Measurements from ENCODE around the gene AGRN. TPM values are rescaled to one million over a fixed set of nuclear protein-coding genes. Genes with fewer than 3 reads are reported as not detected.
"Not testable (repeated sequence)": the region's sequence is repeated elsewhere in the genome, so short reads cannot be mapped to it uniquely, and the experiment has no call there.

The AGRN gene
- total RNA-seq, 4 donors from 2014 or later = 20.0 to 35.8 (median 32.0) TPM

DNA sequence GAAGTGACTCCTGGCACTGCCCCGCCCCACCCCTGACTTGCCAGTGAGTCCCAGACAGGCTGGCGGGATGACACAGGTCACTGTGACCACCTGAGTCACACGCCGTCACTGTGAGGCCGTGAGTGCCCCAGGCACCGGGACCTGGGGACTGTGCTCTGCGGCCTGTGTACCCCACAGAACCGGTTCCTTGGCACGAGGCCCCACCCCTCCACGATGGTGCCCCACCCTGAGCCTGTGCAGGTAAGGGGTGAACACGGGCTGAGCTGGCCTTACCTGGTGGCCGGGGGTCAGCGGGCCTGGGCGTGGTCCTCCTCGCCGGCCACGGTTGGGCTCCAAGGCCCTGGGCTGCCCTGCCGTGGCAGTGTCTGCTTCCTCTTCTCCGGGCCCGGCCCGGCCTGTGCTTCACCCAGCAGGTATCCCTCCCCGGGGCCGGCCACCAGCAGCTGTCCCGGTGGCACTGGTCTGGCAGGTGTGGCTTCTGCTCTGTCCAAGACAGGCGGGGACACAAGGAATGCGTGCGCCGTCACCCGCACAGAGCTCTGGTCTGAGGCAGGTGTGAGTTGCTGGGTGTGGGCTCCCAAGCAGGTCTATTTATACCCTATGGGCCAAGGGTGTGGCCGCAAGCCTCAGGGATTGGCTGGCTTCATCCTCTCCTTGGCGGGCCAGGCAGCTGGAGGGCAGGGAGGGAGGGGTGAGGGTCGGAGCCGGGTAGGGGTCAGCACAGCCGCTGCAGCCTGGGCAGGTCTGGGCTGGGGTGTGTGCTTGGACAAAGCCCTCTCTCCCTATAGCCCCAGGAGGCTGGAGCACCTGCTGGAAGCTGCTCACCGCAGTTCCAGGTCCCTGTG is 54.0 kb downstream of the AGRN start, which contains the start of gene RNF223:
TSS of gene RNF223 (minus strand) at position 564 of the 845 bp plus-strand sequence. CDS start 1,740 bp downstream, outside the sequence.
- Histone ChIP-seq H3K36me3 (no peaks in the 10 kb centered on the region), H3K9me3 (no peaks in the 10 kb centered on the region), H3K4me1 (peaks cover 13 to 48% (median 13%) of the 10 kb centered on the region in 3 donors), H3K4me3 (peak within 1 kb of the TSS; percentile 21 to 45 (median 38)), H3K27ac (peak within 1 kb of the TSS; percentile 81 to 89 (median 82)), H3K27me3 (peaks cover 0 to 71% (median 2%) of the 10 kb centered on the region in 4 donors)
- intact Hi-C loops (cut with DNase I) = no loop called here
- 20 to 60% methylated on average over 1 to 6 of the region's 35 CpGs for WGBS, 2 donors
- no peak for DNase-seq
- TF ChIP-seq, protein P1, sequence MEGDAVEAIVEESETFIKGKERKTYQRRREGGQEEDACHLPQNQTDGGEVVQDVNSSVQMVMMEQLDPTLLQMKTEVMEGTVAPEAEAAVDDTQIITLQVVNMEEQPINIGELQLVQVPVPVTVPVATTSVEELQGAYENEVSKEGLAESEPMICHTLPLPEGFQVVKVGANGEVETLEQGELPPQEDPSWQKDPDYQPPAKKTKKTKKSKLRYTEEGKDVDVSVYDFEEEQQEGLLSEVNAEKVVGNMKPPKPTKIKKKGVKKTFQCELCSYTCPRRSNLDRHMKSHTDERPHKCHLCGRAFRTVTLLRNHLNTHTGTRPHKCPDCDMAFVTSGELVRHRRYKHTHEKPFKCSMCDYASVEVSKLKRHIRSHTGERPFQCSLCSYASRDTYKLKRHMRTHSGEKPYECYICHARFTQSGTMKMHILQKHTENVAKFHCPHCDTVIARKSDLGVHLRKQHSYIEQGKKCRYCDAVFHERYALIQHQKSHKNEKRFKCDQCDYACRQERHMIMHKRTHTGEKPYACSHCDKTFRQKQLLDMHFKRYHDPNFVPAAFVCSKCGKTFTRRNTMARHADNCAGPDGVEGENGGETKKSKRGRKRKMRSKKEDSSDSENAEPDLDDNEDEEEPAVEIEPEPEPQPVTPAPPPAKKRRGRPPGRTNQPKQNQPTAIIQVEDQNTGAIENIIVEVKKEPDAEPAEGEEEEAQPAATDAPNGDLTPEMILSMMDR (IDR thresholded peaks at IDR 0.05) = no peak
- peak in 2 of 4 donors; percentile 58 to 66 for TF ChIP-seq POLR2A (IDR thresholded peaks at IDR 0.05)

DNA sequence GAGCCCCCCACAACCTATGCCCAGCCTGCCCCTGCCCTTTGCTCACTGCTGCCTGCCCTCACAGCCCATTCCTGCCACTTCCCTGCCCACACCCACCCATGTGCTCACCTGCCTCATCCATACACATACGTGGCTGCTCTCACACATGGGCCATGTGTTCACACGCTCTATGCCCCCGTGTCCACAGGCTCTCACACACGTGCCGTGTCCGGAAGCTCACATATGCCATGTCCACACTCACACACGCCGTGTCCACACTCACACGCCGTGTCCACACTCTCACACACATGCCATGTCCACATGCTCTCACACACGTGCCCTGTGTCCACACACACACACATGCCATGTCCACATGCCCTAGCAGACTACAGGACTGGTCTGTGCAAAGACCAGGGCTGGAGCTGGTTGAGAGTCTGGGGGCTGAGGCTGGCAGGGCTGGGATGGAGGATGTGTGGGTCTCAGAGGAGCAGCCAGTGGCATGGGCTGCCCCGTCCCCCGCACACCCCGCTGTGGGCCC is 54.8 kb downstream of the AGRN start:
- TF ChIP-seq, protein P1 (IDR thresholded peaks at IDR 0.05) = no peak
- TF ChIP-seq POLR2A (IDR thresholded peaks at IDR 0.05) = no peak
- H3K9me3 ChIP-seq = no peaks in the 10 kb centered on the region
- DNase-seq = no peak
- peaks cover 0 to 71% (median 0%) of the 10 kb centered on the region in 4 donors for H3K27me3 ChIP-seq
- H3K4me3 ChIP-seq = peak overlapping the region in 1 of 4 donors; percentile 44
- H3K4me1 ChIP-seq = peaks cover 12 to 47% (median 19%) of the 10 kb centered on the region in 3 donors
- intact Hi-C loops (cut with DNase I) = no loop called here
- peak overlapping the region; percentile 81 to 89 (median 82) for H3K27ac ChIP-seq
- WGBS, 2 donors = 58 to 72% methylated on average over 11 to 13 of the region's 14 CpGs
- H3K36me3 ChIP-seq = no peaks in the 10 kb centered on the region

DNA sequence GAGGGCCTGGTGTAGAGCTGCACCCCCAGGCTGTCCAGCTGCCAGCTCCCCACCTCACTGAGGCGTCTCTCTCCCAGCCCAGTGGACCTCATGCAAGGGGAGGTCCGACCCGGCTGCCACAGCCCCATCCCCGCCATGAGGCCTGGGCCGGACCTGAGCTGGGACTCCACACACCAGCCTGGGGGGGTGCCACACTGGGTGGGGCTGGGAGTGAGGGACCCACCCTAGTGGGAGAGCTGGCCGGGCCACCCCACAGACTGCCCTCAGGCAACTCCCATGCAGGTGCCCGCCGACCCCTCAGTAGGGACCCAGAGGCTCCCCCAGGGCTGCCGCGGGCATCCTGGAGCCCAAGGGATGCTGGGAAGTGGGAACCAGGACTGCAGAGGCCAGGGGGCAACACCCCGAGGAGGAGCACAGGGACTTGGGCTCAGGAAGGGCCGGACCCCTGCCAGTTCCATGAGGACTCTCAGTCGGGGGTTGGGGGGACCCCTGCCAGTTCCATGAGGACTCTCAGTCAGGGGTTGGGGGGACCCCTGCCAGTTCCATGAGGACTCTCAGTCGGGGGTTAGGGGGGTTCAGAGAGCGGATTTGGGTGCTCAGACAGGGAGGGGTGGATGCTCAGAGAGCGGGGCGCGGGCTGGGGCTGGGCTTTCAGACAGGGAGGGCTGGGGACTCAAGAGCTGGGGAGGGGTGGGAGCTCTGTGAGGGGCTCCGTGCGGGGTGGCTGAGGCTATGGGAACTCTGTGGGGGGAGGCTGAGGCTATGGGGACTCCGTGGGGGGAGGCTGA is 55.4 kb downstream of the AGRN start:
- Histone ChIP-seq H3K27me3 (peaks cover 0 to 71% (median 0%) of the 10 kb centered on the region in 4 donors), H3K9me3 (no peaks in the 10 kb centered on the region), H3K36me3 (no peaks in the 10 kb centered on the region), H3K4me1 (peaks cover 18 to 47% (median 25%) of the 10 kb centered on the region in 3 donors), H3K27ac (peak overlapping the region; percentile 81 to 89 (median 82)), H3K4me3 (no peak overlapping the region)
- intact Hi-C loops (cut with DNase I) = no loop called here
- DNase-seq = no peak
- no peak for TF ChIP-seq POLR2A (IDR thresholded peaks at IDR 0.05)
- TF ChIP-seq, protein P1 (IDR thresholded peaks at IDR 0.05) = no peak
- 7% methylated on average over 2 of the region's 21 CpGs; no CpG with 5 or more reads in 1 of the 2 donors for whole genome bisulfite sequencing, 2 donors

DNA sequence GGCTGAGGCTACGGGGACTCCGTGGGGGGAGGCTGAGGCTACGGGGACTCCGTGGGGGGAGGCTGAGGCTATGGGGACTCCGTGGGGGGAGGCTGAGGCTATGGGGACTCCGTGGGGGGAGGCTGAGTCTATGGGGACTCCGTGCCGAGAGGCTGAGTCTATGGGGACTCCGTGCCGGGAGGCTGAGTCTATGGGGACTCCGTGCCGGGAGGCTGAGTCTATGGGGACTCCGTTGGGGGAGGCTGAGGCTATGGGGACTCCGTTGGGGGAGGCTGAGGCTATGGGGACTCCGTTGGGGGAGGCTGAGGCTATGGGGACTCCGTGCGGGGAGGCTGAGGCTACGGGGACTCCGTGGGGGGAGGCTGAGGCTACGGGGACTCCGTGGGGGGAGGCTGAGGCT is 57.5 kb downstream of the AGRN start:
- H3K4me1 ChIP-seq = peaks cover 19 to 42% (median 27%) of the 10 kb centered on the region in 3 donors
- not testable (repeated sequence) for DNase-seq

DNA sequence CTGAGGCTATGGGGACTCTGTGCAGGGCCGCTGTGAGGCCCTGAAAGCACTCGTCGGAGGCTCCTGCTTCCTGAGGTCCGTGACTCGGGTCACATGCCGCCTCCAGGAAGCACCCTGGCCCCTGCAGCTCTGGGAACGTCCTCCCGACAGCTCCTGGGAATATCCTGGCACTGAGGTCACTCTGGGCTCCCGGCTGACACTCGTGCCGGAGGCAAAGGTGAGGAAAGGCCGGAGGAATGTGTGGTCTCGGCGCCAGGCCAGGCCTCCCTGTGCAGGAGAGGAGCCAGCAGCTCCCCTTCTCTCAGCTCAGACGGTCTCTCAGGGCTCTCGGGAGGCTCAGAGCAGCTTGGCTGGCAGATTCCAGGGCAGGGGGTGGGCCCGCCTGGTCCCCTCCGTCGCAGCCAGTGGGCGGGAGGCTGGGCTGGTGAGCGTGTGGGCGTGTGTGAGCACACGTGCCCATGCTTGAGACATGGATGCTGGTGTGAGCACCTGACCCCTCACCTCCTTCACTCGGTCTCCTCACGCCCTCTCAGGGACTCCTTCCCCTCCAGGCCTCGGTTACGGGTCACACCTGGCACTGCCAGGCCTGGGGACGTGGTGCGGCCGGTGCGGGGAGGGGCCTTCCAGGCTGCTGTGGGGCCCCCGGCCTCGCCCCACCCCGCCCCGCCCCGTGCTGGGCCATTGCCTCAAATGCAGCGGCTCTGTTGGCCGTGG is 59.6 kb downstream of the AGRN start:
- Histone ChIP-seq H3K9me3 (no peaks in the 10 kb centered on the region), H3K36me3 (peaks cover 0 to 17% (median 0%) of the 10 kb centered on the region in 3 donors), H3K4me3 (peak overlapping the region; percentile 4 to 58 (median 36)), H3K4me1 (peaks cover 13 to 24% (median 18%) of the 10 kb centered on the region in 3 donors), H3K27me3 (peaks cover 0 to 30% (median 0%) of the 10 kb centered on the region in 4 donors), H3K27ac (peak overlapping the region; percentile 5 to 70 (median 52))
- no peak for DNase-seq
- intact Hi-C loops (cut with DNase I) = no loop called here
- WGBS, 2 donors = 0 to 1% methylated on average over 3 to 14 of the region's 38 CpGs
- TF ChIP-seq, protein P1 (IDR thresholded peaks at IDR 0.05) = no peak
- TF ChIP-seq POLR2A (IDR thresholded peaks at IDR 0.05) = peak in 1 of 4 donors; percentile 4

More for the DNA sequence above, 57.5 kb downstream of the AGRN start:
- H3K27ac ChIP-seq; H3K36me3 ChIP-seq; H3K4me3 ChIP-seq; intact Hi-C loops (cut with DNase I); H3K9me3 ChIP-seq: not testable (repeated sequence)
- peaks cover 0 to 52% (median 0%) of the 10 kb centered on the region in 4 donors for H3K27me3 ChIP-seq
- WGBS, 2 donors = no CpG with 5 or more reads among the region's 21 CpGs
